ENCODE data around the gene INVS. TPM values are rescaled to one million over a fixed set of nuclear protein-coding genes. Genes with fewer than 3 reads are reported as not detected.
"Not testable (repeated sequence)": the region's sequence is repeated elsewhere in the genome, so short reads cannot be mapped to it uniquely, and the experiment has no call there.

Gene INVS
- total and polyA plus RNA-seq, 2 of the 4 experiments (the other 2 are of a cell fraction): 9.2 to 33.5 TPM

DNA sequence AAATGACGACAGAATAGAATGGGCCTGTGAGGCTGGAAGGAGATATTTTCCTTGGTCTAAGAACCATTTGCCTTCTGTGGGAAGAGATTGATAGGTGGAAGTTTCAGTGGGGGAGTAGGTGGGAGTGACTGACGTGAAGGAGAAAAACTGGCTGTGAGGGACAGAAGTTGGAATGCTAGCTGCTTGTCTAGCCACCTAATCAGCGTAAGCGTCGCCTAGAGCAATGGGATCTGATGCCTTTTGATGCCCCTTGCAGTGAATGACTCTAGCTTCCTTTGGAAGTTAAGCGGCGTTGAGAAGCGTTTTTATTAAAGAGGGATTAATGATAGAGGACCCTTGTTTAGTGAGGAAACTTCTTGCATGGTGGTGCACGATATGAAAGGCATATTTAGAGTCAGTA lies 42.8 kb downstream of the INVS start:
- H3K56ac ChIP-seq (ENCODE audit: extremely low read depth, insufficient read depth, low read length); in situ Hi-C loops (cut with MboI; ENCODE audit: low sequenced_read_pairs); H3K4me3 ChIP-seq (ENCODE audit: insufficient read depth, low read depth, low read length); intact Hi-C loops (cut with micrococcal nuclease); CTCF ChIA-PET; POLR2A ChIA-PET (ENCODE audit: unreplicated experiment); H2AK9ac ChIP-seq (replicated peaks; ENCODE audit: low read depth, low read length, poor library complexity); dilution Hi-C loops (cut with HindIII; ENCODE audit: low sequenced_read_pairs, unreplicated experiment); DNase-seq; H3K4me1 ChIP-seq (ENCODE audit: control insufficient read depth, insufficient read depth, low read length); H3K4me2 ChIP-seq (ENCODE audit: low read depth, low read length); H4K5ac ChIP-seq (ENCODE audit: low read depth, low read length); H2BK15ac ChIP-seq (ENCODE audit: low read depth, low read length); H3K27me3 ChIP-seq (ENCODE audit: control insufficient read depth, insufficient read depth, low read length); H3K27ac ChIP-seq (ENCODE audit: insufficient read depth, low read length); H2BK120ac ChIP-seq (ENCODE audit: low read depth, low read length); H2AFZ ChIP-seq (replicated peaks; ENCODE audit: low read length, poor library complexity); H3K9me3 ChIP-seq (ENCODE audit: control insufficient read depth, insufficient read depth, low read length); H3K14ac ChIP-seq (replicated peaks; ENCODE audit: low read depth, low read length); H2BK20ac ChIP-seq (ENCODE audit: low read depth, low read length); H3K9ac ChIP-seq (ENCODE audit: low read depth, low read length); H4K20me1 ChIP-seq (ENCODE audit: insufficient read depth, low read length); H3K18ac ChIP-seq (ENCODE audit: low read depth, low read length); ATAC-seq (ENCODE audit: low read depth); H3K36me3 ChIP-seq (ENCODE audit: control insufficient read depth, insufficient read depth, low read length); BruUV-seq (replicated peaks); H4K91ac ChIP-seq (ENCODE audit: insufficient read depth, low read depth, low read length); H3K9me1 ChIP-seq (ENCODE audit: insufficient read depth, low read length); H2BK5ac ChIP-seq (ENCODE audit: low read depth, low read length, poor library complexity, severe bottlenecking); H4K8ac ChIP-seq (ENCODE audit: low read depth in 2 of 2, low read length in 2 of 2); H3K4ac ChIP-seq (ENCODE audit: low read depth, low read length); H2AK5ac ChIP-seq (ENCODE audit: low read depth, low read length); H3K23ac ChIP-seq (ENCODE audit: low read depth, low read length); H3K79me1 ChIP-seq (ENCODE audit: low read depth in 1 of 2, low read length in 2 of 2): not testable (repeated sequence)
- 92% methylated on average over 6 of the region's 9 CpGs; no CpG with 5 or more reads in 1 of the 2 experiments for WGBS, 2 experiments (ENCODE audit: extremely low coverage in 2 of 2, insufficient read length in 1 of 2)

DNA sequence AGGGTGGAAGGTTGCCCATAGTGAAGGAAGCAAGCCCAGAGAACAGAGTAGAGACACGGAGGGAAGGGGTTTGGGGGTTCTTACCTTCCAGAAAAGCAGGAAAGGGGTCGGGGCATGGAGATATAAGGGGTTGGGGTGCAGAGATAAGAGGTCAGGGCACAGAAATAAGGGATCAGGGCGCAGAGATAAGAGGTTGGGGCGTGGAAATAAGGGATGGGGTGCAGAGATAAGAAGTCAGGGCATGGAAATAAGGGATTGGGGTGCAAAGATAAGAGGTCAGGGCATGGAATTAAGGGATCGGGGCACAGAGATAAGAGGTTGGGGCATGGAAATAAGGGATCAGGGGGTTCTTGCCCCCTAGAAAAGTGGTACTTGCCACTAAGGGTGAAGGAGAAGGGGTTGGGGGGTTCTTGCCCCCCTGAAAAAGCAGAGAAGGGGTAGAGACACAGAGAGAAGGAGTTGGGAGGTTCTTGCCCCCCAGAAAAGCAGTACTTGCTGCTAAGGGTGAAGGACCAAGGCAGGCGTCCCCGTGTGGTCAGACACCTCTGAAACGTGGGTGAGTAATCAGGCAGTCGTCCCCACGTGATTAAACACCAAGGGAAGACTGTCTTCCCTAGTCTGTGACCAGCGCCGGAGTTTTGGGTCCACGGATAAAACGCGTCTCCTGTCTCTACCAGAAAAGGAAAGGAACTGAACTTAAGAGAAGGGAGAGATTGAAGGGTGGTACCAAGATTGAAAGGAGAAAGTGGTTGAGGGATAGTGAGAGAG lies 46.3 kb downstream of the INVS start:
- H3K9me1 ChIP-seq (ENCODE audit: insufficient read depth, low read length); H2AK9ac ChIP-seq (replicated peaks; ENCODE audit: low read depth, low read length, poor library complexity); H3K27ac ChIP-seq (ENCODE audit: insufficient read depth, low read length); H3K23ac ChIP-seq (ENCODE audit: low read depth, low read length); H3K4me3 ChIP-seq (ENCODE audit: insufficient read depth, low read depth, low read length); H3K4ac ChIP-seq (ENCODE audit: low read depth, low read length); ATAC-seq (ENCODE audit: low read depth); H3K4me1 ChIP-seq (ENCODE audit: control insufficient read depth, insufficient read depth, low read length); H3K56ac ChIP-seq (ENCODE audit: extremely low read depth, insufficient read depth, low read length); CTCF ChIA-PET; BruUV-seq (replicated peaks); H4K20me1 ChIP-seq (ENCODE audit: insufficient read depth, low read length); H3K4me2 ChIP-seq (ENCODE audit: low read depth, low read length); in situ Hi-C loops (cut with MboI; ENCODE audit: low sequenced_read_pairs); DNase-seq; H2BK15ac ChIP-seq (ENCODE audit: low read depth, low read length); H4K91ac ChIP-seq (ENCODE audit: insufficient read depth, low read depth, low read length); POLR2A ChIA-PET (ENCODE audit: unreplicated experiment); H2BK20ac ChIP-seq (ENCODE audit: low read depth, low read length); H4K5ac ChIP-seq (ENCODE audit: low read depth, low read length); H3K27me3 ChIP-seq (ENCODE audit: control insufficient read depth, insufficient read depth, low read length); H2AFZ ChIP-seq (replicated peaks; ENCODE audit: low read length, poor library complexity); H3K18ac ChIP-seq (ENCODE audit: low read depth, low read length); H3K9me3 ChIP-seq (ENCODE audit: control insufficient read depth, insufficient read depth, low read length); H3K14ac ChIP-seq (replicated peaks; ENCODE audit: low read depth, low read length); H2BK5ac ChIP-seq (ENCODE audit: low read depth, low read length, poor library complexity, severe bottlenecking); H3K79me1 ChIP-seq (ENCODE audit: low read depth in 1 of 2, low read length in 2 of 2); H3K9ac ChIP-seq (ENCODE audit: low read depth, low read length); dilution Hi-C loops (cut with HindIII; ENCODE audit: low sequenced_read_pairs, unreplicated experiment); H3K36me3 ChIP-seq (ENCODE audit: control insufficient read depth, insufficient read depth, low read length); H4K8ac ChIP-seq (ENCODE audit: low read depth in 2 of 2, low read length in 2 of 2); H2BK120ac ChIP-seq (ENCODE audit: low read depth, low read length); intact Hi-C loops (cut with micrococcal nuclease); H2AK5ac ChIP-seq (ENCODE audit: low read depth, low read length): not testable (repeated sequence)
- 89% methylated on average over 4 of the region's 15 CpGs; no CpG with 5 or more reads in 1 of the 2 experiments for WGBS, 2 experiments (ENCODE audit: extremely low coverage in 2 of 2, insufficient read length in 1 of 2)
